UCSD-AML1 (cell line): ENCODE data around the gene AGBL4.
"Not testable (repeated sequence)": the region's sequence is repeated elsewhere in the genome, so short reads cannot be mapped to it uniquely, and the experiment has no call there.

Experiments used
- DNase-seq: peaks from one replicate; lab custom pipeline; 2025; ENCODE audit not compliant: unreplicated experiment; lab: John Stamatoyannopoulos, UW

The AGBL4 gene

DNA sequence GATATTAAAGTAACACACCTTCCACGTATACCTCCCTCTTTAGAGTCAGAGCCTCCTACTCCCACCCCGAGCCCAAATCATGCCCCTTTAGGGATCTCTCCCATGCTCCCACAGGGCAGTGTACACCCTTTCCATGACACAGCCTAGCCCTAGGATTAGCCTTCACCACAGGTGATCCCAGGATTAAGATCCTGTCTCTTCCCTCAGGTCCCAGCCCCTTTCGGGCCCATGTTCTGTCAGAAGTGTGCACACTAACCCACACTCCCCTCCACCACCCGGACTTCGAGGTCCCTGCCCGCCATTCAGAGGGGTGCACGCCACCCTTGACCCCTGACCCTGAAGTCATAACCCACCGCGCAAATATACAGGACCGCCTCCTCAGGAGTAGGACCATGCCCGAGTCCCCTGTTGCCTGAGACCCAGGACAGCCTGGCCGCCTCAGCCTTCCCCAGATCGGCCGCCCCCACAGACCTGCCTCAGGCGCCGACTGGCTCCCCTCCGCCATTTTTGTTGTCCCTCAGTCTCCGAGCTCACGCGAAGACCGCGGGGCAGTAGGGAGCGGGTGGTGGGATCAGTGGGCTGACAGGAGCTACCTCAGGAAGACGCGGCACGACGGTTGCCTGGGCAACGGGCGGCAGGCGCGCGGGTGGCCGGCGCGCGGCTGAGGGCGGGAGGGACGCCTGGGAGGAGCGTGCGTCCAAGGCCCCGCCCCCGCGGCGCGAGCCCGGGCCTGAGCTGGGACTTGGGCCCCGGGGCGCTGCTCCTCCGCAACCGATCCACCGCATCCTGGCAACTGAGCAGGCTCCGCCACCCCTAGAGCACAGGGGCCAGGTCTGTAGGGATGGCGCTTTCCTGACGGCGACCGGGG, at the start of gene AGBL4:
TSS of gene AGBL4 (minus strand) at position 663 of the 868 bp plus-strand sequence.
- DNase-seq = no peak

- DNase-seq = no peak
Measured at GRCh38 chr1:50066806-50067205, 43.1 kb upstream of the AGBL4 start.

- no peak for DNase-seq
Measured at GRCh38 chr1:50060279-50060678, 36.5 kb upstream of the AGBL4 start.

- DNase-seq = no peak
Measured at GRCh38 chr1:50048791-50049190, 25.0 kb upstream of the AGBL4 start.

DNA sequence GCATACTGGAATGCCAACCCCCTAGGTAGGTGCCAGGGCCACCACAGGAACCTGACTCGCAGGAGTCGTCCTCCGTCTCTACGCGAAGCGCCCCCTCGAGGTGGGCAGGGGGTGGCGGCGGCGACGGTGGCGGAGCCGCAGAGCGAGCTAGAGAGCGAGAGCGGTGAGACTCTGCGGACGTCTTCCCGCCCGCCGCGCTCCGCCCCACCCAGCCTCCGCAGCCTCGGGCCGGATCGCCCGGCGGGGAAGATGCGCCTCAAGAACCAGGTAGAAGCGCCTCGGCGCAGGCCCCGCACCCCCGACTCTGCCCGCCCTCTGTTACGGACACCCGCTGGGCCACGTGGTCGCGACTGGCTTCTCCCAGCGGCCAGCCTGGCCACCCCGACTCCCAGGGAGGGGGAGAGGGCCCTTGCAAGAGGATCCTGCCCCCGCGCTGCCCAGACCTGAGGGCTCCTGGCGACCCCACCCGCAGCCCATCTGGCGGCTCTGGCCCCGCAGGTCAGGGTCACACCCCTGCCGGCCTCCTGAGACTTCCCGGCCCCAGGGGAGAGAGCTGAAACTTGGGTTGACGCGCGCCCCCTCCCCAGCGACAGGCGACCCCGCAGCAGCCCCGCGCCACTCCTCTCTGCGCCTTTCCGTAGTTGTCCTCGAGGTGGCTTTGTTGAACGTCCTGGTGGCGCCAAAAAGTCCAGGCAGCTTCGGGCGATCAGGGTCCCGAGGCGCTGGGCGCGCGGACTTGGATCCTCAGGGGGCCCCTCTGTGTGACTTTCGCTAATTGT, 24.4 kb upstream of the AGBL4 start:
- no peak for DNase-seq

DNA sequence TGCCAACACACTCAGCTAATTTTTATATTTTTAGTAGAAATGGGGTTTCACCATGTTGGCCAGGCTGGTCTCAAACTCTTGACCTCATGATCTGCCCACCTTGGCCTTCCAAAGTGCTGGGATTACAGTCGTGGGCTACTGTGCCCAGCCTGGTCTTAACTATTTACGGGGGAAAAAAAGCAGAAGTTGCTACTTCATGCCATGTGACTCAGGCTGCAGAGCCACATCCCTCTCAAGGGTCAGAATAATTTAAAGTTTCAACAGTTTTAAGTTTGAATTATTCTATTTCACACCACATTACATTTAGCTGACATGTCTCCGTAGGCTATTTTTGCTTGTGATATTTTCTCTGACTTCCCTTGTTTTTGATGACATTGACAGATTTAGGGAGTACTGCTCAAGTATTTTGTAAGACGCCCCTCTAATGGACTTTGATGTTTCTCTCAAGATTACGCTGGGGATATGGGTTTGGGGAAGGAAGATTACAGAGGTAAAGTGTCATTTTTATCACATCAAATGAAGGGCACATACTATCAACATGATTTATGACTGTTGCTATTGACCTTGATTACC, 14.6 kb upstream of the AGBL4 start:
- no peak for DNase-seq

DNA sequence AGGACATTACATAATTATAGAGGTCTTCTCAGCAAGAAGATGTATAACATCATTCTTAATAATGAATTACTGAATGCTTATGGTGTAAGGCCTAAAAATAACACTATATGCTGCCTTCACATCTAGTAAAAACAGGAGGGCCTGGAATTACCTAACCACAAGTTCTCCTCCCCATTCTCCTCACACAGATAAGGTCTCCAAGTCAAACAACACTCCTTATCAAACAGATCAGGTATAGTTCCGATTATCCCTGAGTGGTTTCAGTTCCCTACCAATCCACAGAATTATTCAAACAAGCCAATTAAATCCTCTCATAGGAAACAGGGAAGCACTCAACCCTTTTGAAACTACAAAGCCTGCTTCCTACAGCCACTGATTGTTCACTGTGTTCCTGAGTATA, 4.0 kb upstream of the AGBL4 start:
- DNase-seq = no peak

- no peak for DNase-seq
Measured at GRCh38 chr1:49995734-49996133, 28.0 kb downstream of the AGBL4 start.

DNA sequence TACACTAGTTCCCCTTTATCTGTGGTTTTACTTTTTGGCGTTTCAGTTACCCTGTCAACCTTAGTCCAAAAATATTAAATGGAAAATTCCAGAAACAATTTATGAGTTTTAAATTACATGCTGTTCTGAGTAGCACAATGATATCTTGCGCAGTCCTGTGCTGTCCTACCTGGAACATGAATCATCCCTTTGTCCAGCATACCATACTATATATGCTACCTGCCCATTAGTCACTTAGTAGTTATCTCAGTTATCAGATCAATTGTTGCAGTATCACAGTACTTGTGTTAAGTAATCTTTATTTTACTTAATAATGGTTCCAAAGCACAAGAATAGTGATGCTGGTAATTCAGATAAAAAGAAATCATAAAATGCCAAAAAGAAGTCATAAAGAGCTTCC, 52.7 kb downstream of the AGBL4 start:
- DNase-seq = no peak

DNA sequence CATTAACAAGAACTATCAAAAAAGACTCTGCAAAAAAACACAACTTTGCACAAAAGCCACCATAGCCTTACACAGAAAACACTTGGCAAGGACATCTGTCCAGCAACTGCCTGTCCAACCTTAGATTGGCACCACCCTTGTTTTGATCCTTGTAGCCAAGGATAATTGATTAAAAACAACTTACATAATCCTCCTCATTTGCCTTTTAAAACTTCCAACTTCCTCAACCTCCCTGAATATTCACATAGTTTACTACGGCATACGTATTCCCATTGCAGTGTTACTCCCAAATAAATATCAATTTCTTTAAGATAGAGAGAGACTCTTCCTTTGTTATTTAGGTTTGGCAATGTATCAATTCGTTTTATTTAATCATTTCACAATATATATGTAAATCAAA, 72.4 kb downstream of the AGBL4 start:
- DNase-seq = no peak

GRCh38 chr1:49915301-49915700, 108.5 kb downstream of the AGBL4 start:
- not testable (repeated sequence) for DNase-seq

DNA sequence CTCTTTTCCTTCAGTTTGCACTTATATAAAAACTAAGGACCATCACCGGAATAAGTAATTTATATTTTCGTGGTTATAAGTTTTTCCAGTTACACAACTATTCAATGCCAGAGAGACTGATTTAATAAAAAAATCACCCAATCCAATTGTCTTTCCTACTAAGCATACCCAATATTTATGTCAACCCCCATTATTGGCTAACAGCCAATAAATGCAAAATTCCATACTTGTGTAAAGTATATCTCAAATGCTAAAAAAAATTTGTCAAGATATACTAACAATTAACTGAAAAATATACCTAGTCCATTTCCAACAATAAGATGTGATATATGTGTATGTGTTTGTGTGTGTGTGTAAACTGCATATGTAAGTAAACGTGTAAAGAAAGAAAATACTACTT, 117.4 kb downstream of the AGBL4 start:
- no peak for DNase-seq

- no peak for DNase-seq
Measured at GRCh38 chr1:49864581-49864980, 159.2 kb downstream of the AGBL4 start.

DNA sequence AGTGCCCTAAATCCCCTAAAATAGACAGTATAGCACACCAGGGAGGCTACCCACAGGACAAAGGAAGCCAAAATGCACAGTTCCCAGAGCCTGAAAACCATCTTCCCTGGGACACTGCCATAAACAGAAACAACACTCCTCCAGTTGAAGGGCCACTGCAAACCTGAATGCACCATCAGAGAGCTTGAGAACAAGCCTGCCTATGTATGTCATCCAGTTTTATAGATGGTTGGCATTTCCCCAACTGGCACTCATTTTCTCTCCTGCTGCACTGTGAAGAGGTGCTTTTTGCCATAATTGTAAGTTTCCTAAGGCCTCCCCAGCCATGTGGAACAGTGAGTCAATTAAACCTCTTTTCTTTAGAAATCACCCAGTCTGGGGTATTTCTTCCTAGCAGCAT, 169.0 kb downstream of the AGBL4 start:
- no peak for DNase-seq

GRCh38 chr1:49842596-49842995, 181.2 kb downstream of the AGBL4 start:
- DNase-seq = no peak

GRCh38 chr1:49841767-49842166, 182.0 kb downstream of the AGBL4 start:
- DNase-seq = no peak

GRCh38 chr1:49824261-49824660, 199.5 kb downstream of the AGBL4 start:
- no peak for DNase-seq

DNA sequence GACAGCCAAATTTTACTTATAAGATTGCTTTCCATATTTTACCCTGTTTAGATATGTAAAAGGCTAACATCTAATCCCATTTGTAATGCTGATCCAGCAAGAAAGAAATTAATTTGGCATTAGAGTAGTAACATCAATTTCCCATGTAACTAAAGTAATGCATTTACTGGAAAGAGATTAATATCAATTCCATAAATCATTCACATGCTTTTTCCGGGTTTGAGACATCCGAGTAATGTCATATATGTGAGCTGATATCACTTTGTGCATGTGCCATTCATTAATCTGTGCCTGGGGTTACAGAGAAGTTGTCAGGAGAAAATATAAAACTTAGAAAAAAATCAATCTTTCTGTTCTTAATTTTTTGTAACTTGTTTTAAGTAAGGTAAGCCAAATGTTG, 206.1 kb downstream of the AGBL4 start:
- DNase-seq = no peak

DNA sequence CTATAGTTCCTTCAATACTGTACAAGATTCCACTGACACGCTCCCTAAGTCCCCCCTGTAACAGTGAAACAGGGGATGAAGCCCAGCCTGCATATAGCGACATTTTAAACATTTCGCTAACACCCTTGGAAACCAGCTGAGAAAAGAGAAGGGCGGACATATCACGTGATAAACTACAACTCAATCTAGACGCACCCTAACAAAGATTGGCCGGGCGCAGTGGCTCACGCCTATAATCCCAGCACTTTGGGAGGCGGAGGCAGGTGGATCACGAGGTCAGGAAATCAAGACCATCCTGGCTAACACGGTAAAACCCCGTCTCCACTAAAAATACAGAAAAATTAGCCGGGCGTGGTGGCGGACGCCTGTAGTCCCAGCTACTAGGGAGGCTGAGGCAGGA, 236.7 kb downstream of the AGBL4 start:
- not testable (repeated sequence) for DNase-seq

GRCh38 chr1:49765034-49765433, 258.7 kb downstream of the AGBL4 start:
- no peak for DNase-seq

DNA sequence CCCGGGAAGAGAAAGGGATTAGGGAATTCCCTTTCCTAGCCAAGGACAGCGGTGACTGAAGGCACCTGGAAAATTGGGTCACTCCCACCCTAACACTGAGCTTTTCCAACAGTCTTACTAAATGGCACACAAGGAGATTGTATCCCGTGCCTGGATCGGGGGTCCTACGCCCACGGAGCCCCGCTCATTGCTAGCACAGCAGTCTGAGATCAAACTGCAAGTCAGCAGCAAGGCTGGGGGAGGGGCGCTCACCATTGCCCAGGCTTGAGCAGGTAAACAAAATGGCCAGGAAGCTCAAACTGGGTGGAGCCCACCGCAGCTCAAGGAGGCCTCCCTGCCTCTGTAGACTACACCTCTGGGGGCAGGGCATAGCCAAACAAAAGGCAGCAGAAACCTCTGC, 285.6 kb downstream of the AGBL4 start:
- not testable (repeated sequence) for DNase-seq

- no peak for DNase-seq
Measured at GRCh38 chr1:49728377-49728776, 295.4 kb downstream of the AGBL4 start.
